Measurements from ENCODE around the gene SCLT1.

Gene SCLT1

GRCh38 chr4:128835498-128836222 lies 257.7 kb downstream of the SCLT1 start:
- no peak for DNase-seq
